ENCODE results near the gene IFT43. TPM values are rescaled to one million over a fixed set of nuclear protein-coding genes. Genes with fewer than 3 reads are reported as not detected.

IFT43 gene
- total RNA-seq (2022) (37.8 and 37.9 TPM in 2 replicates), Bru-seq, nascent RNA (percentile 74 among the genes with signal in this experiment), BruChase-seq, experiment 1, labeled RNA remaining after a 6-hour chase (percentile 58 among the genes with signal in this experiment), BruChase-seq, experiment 2, labeled RNA remaining after a 2-hour chase (percentile 63 among the genes with signal in this experiment)
- long read RNA-seq, transcript IFT43-202 (9 exons, 833 nt) = major isoform, 57 of 86 reads
- long read RNA-seq, partial matches to known transcripts = 8 of 86 reads
- long read RNA-seq, other reads (novel, unspliced or antisense) = 20 of 86 reads

GRCh38 chr14:75985618-75986438 is at the start of gene IFT43:
IFT43 (plus strand) TSS chr14:75985763; CDS start chr14:75985787, 24 bp downstream.
- peak within 1 kb of the TSS; percentile 89 for H3K27ac Mint-ChIP-seq (ENCODE audit: unreplicated experiment)
- peaks cover 13% of the 10 kb centered on the region for H3K27me3 Mint-ChIP-seq (ENCODE audit: unreplicated experiment)
- no peaks in the 10 kb centered on the region for H3K9me3 Mint-ChIP-seq (ENCODE audit: low read depth, unreplicated experiment)
- peaks cover 31% of the 10 kb centered on the region for H3K36me3 Mint-ChIP-seq (ENCODE audit: insufficient read depth, unreplicated experiment)
- CTCF ChIA-PET = interaction anchor here (0.6 to 1.5 kb wide), 4 partner anchors 79 to 1038 kb away, joined by 3 to 5 read pairs (median 4); no protein-coding TSS in a partner anchor
- peak; percentile 86 for DNase-seq
- no peak for TF ChIP-seq CTCF (IDR thresholded peaks at IDR 0.05; ENCODE audit: unreplicated experiment)
- intact Hi-C loops (cut with micrococcal nuclease; ENCODE audit: unreplicated experiment) = no loop called here
- no TSS peak for BruUV-seq (replicated peaks)
- peaks cover 14% of the 10 kb centered on the region for H3K4me1 Mint-ChIP-seq (ENCODE audit: low read depth, unreplicated experiment)
- peak within 1 kb of the TSS; percentile 84 for H3K4me3 Mint-ChIP-seq (ENCODE audit: low read depth, unreplicated experiment)

- CTCF ChIA-PET = no interaction called here
- H3K9me3 Mint-ChIP-seq (ENCODE audit: low read depth, unreplicated experiment) = no peaks in the 10 kb centered on the region
- no peak for TF ChIP-seq CTCF (IDR thresholded peaks at IDR 0.05; ENCODE audit: unreplicated experiment)
- H3K4me1 Mint-ChIP-seq (ENCODE audit: low read depth, unreplicated experiment) = no peaks in the 10 kb centered on the region
- no TSS peak for BruUV-seq (replicated peaks)
- peaks cover 5% of the 10 kb centered on the region for H3K36me3 Mint-ChIP-seq (ENCODE audit: insufficient read depth, unreplicated experiment)
- no peak overlapping the region for H3K27ac Mint-ChIP-seq (ENCODE audit: unreplicated experiment)
- H3K27me3 Mint-ChIP-seq (ENCODE audit: unreplicated experiment) = no peaks in the 10 kb centered on the region
- no peak for DNase-seq
- H3K4me3 Mint-ChIP-seq (ENCODE audit: low read depth, unreplicated experiment) = no peak overlapping the region
- intact Hi-C loops (cut with micrococcal nuclease; ENCODE audit: unreplicated experiment) = no loop called here
These were observed 46.4 kb upstream of the IFT43 start for GRCh38 chr14:75939200-75939599.

- no peaks in the 10 kb centered on the region for H3K9me3 Mint-ChIP-seq (ENCODE audit: low read depth, unreplicated experiment)
- no TSS peak for BruUV-seq (replicated peaks)
- peaks cover 5% of the 10 kb centered on the region for H3K36me3 Mint-ChIP-seq (ENCODE audit: insufficient read depth, unreplicated experiment)
- DNase-seq = no peak
- CTCF ChIA-PET = interaction anchor here (1.0 kb wide), 1 partner anchor 36 kb away, joined by 5 read pairs; no protein-coding TSS in a partner anchor
- no peak for TF ChIP-seq CTCF (IDR thresholded peaks at IDR 0.05; ENCODE audit: unreplicated experiment)
- no peaks in the 10 kb centered on the region for H3K27me3 Mint-ChIP-seq (ENCODE audit: unreplicated experiment)
- H3K4me3 Mint-ChIP-seq (ENCODE audit: low read depth, unreplicated experiment) = no peak overlapping the region
- intact Hi-C loops (cut with micrococcal nuclease; ENCODE audit: unreplicated experiment) = no loop called here
- H3K27ac Mint-ChIP-seq (ENCODE audit: unreplicated experiment) = no peak overlapping the region
- H3K4me1 Mint-ChIP-seq (ENCODE audit: low read depth, unreplicated experiment) = no peaks in the 10 kb centered on the region
These were observed 44.5 kb upstream of the IFT43 start for GRCh38 chr14:75941030-75941429.

GRCh38 chr14:75944607-75945241 is 40.8 kb upstream of the IFT43 start:
- no peak for DNase-seq
- intact Hi-C loops (cut with micrococcal nuclease; ENCODE audit: unreplicated experiment) = no loop called here
- no TSS peak for BruUV-seq (replicated peaks)
- Mint-ChIP-seq H3K4me3 (ENCODE audit: low read depth, unreplicated experiment) (no peak overlapping the region), H3K27ac (ENCODE audit: unreplicated experiment) (no peak overlapping the region), H3K9me3 (ENCODE audit: low read depth, unreplicated experiment) (no peaks in the 10 kb centered on the region), H3K4me1 (ENCODE audit: low read depth, unreplicated experiment) (no peaks in the 10 kb centered on the region), H3K27me3 (ENCODE audit: unreplicated experiment) (no peaks in the 10 kb centered on the region), H3K36me3 (ENCODE audit: insufficient read depth, unreplicated experiment) (peaks cover 5% of the 10 kb centered on the region)
- CTCF ChIA-PET = no interaction called here
- TF ChIP-seq CTCF (IDR thresholded peaks at IDR 0.05; ENCODE audit: unreplicated experiment) = no peak

Measured in Calu3 (cell line).